ENCODE data around the gene MYNN.
A peak's percentile ranks its signal among the peaks of the same experiment; 100 is the strongest.
"Not testable (repeated sequence)": the region's sequence is repeated elsewhere in the genome, so short reads cannot be mapped to it uniquely, and the experiment has no call there.

The MYNN gene

DNA sequence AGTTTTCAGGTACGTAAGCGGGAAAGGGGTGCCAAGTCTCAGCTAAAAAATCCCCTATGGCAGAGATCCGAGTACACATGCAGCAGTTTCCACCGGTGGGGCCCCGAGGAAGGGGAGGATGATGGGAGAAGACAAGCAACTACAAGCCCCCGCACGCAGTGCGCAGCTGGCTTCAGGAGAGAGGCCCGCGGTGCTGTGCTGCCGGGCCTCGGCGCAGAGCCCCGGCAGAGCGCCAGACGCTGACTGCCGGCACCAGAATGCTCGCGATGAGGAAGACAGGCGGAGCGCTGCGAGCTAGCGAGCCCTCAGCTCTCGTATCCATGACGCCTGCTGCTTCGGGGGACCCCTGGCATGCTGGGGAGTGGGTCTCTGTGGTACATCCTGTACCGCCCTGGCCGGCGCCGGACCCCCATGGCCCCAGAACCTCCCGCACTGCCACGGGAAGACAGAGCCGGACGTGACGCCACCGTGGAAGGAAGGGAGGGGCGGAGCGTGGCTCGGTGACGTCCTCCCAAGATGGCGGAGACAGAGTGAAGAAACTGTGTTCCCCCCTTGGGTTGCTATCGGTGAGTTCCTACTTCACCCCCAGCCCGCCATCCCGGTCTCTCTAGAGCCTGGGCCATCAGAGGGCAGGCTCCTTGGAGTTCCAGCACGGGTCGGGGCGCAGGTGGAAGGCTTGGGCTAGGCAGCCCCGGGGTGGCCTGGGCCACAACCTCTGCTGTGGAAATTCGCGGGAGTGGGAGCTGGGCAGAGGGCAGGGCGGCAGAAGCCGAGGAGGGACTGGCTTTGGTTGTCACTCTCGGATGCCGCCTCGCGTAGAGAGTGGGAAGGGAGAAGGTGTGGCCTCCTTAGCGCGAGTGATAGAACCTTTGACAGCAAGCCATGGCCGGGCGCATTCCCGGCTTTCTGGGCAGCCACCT is at the start of gene MYNN:
Gene MYNN, plus strand, starts transcription at position 500 of the 920 bp plus-strand sequence. CDS start 900 bp downstream, outside the sequence.
- DNase-seq (ENCODE audit: insufficient read length, low spot score) (peak; percentile 53), FAIRE-seq (peak; percentile 96)

DNA sequence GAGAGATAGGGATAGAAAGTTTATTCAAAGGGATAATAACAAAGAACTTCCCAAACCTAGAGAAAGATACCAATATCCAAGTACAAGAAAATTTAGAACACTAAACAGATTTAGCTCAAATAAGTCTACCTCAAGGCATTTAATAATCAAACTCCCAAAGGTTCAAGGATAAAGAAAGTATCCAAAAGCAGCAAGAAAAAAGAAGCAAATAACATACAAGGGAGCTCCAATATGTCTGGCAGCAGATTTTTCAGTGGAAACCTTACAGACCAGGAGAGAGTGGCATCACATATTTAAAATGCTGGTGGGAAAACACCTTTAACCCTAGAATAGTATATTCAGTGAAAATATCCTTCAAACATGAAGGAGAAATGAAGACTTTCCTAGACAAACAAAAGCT is 41.3 kb upstream of the MYNN start:
- DNase-seq (ENCODE audit: insufficient read length, low spot score); FAIRE-seq: not testable (repeated sequence)

More for the DNA sequence above, at the start of gene MYNN:
- peak; percentile 95 for TF ChIP-seq POLR2A (IDR thresholded peaks at IDR 0.05; ENCODE audit: low read depth, low read length)

DNA sequence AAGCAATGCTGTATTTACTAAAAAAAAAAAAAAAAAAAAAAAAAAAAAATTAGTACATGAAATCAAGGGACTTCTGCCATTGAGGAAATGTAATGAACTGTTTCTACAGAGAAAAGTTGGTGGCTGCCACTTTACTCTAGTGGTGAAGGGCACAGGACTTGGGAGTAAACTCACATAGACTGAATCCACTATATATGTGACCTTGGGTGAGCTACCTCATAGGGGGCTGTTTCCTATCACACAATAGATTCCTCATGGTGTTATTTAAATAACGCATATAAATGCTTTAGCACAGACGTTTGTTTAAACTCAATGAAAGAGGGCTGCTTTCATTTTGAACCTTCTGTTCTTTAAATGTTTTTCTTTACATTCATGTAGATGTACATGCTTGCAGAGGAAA is 34.1 kb upstream of the MYNN start:
- TF ChIP-seq POLR2A (IDR thresholded peaks at IDR 0.05; ENCODE audit: low read depth, low read length), result no peak
- DNase-seq (ENCODE audit: insufficient read length, low spot score) (no peak), FAIRE-seq (no peak)

DNA sequence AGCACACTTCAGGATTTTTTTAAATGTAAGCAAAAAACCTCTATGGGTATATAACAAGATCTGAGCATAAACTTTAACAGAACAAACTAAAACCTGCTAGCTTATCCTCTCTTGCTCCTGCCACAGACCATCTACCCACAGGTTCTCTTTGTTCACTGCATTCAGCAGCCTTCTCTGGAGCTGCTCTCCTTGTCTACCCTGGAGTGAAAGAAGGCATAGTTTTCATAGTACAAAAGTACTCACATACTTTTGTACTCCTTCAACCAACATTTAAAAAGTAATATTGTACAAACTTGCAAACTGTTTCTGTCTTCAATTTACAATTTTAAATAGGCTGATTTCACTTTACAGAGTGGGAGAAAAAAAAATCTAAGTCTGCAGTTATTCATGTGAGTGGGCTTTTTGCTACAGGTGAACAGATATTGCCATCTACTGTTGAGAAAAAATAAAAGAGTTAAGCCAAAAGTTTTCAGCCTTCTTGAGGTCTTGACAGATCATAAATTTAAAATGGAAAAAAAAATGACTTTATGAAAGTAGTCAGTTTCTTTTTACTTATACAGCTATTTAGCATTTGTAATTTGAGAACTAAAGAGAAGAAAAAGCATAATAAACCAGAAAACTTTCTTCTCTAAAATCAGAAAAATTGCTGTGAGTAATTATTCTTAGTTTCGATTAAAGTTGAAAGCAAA is 28.7 kb upstream of the MYNN start:
- FAIRE-seq (peak; percentile 6), DNase-seq (ENCODE audit: insufficient read length, low spot score) (no peak)
- TF ChIP-seq POLR2A (IDR thresholded peaks at IDR 0.05; ENCODE audit: low read depth, low read length), result no peak

DNA sequence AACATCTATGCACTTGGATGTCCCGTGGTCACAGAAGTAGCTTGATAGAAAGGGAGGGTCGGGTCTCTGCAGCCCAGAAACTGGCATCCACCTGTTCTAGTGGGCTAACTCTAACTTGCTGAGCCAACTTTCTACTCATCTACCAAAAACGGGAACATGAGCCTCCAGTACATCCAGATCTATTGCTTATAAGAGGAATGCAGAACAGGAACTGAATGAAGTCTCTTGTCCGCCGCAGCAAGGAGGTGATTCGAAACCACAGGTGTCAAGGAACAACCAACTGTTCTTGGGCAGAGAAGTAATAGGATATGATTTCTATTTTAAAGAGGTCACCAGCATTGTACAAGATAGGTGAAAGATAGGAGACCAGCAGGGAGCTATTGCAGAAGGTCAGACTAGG is 26.3 kb upstream of the MYNN start:
- no peak for DNase-seq (ENCODE audit: insufficient read length, low spot score)
- no peak for FAIRE-seq
- TF ChIP-seq POLR2A (IDR thresholded peaks at IDR 0.05; ENCODE audit: low read depth, low read length), result no peak

DNA sequence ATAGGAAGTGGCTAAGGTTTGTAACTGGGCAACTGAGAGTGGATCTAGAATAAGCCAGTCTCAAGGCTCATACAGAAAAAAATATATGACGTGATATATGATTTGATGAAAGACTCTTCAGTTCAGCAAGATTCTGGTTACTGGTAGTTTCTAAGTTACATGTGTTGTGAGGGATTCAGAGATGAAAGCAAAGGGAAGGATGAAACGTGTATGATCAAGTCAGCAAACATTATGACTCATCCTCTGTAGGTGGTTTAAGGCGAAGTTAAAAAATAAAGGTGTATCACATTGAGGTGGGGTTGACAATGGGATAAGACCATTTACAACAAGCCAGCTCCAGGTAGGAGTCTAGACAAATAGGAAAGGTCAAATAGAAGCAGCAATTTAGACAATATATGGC is 24.5 kb upstream of the MYNN start:
- FAIRE-seq (no peak), DNase-seq (ENCODE audit: insufficient read length, low spot score) (no peak)
- no peak for TF ChIP-seq POLR2A (IDR thresholded peaks at IDR 0.05; ENCODE audit: low read depth, low read length)

DNA sequence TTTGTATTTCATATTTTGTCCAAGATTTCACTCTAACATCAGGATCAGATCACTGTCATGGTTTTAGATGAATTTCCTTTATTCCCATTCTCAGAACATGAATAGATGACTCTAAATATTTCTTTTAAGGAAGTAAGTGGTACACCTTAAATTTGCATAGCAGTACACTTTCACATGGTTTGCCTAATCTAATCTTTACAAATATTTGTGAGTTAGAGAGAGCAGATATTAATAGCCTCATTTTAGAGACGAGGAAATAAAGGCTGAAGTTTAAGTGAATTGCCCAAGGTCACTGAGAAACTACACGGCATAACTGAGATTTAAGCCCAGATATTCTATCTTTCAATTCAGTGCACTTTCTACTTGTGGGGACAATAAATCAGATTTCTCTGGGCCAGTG is 22.5 kb upstream of the MYNN start:
- no peak for TF ChIP-seq POLR2A (IDR thresholded peaks at IDR 0.05; ENCODE audit: low read depth, low read length)
- DNase-seq (ENCODE audit: insufficient read length, low spot score) (no peak), FAIRE-seq (no peak)

DNA sequence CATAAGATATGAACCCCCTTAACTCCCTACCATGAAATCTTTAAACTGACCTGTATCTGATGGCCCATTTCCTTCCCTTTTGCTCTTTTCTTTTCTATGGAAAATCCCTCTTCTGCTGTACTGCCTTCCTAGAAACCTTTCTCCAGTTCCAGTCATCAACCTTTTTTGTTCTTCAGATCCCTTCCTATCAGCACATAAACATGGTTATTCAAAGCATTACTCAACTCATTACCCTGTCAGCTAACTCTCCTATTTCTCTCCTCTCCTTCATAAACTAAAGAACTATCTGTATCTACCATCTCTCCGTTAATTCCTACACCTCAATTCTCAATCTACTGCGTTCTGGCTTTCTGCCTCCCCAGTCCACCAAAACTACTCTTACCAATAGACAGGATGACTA is 21.3 kb upstream of the MYNN start:
- DNase-seq (ENCODE audit: insufficient read length, low spot score) (no peak), FAIRE-seq (no peak)
- TF ChIP-seq POLR2A (IDR thresholded peaks at IDR 0.05; ENCODE audit: low read depth, low read length), result no peak

DNA sequence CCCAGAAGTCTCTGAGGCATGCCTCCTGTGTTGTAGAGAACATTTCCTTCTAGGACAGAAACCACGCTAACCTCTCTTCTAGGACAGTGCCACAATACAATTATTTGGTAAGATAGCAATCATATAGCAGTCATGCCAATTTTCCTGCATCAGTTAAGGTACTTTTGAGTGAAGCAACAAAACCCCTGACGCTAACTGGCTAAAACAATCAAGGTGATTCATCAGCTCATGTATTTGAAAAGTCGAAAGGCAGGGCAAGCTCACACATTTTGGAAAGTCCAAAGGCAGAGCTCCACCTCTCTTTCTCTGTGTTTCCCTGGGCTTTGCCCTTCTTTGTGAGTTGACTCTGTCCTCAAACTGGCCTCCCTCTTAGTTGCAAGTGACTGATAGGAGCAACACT is 18.5 kb upstream of the MYNN start:
- TF ChIP-seq POLR2A (IDR thresholded peaks at IDR 0.05; ENCODE audit: low read depth, low read length), result no peak
- DNase-seq (ENCODE audit: insufficient read length, low spot score), result no peak
- FAIRE-seq, result no peak

DNA sequence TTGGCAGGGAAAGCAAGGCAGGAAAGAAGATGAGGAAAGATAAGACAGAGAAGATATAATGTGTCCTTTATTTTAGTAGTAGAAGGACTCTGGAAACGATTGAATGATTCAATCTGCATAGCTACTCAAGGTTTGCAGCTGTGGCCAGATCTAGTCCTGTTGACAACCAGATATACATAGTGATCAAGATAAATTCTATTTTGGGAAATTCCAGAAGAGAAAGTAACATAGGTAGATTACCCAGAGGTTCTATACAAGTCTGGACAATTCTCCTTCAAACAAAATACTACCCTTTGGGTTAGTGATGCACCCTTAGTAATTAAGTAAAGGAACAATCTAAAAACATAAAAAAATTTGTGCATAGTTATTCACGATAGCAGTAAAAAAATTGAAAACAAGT is 17.7 kb upstream of the MYNN start:
- no peak for DNase-seq (ENCODE audit: insufficient read length, low spot score)
- no peak for TF ChIP-seq POLR2A (IDR thresholded peaks at IDR 0.05; ENCODE audit: low read depth, low read length)
- no peak for FAIRE-seq

DNA sequence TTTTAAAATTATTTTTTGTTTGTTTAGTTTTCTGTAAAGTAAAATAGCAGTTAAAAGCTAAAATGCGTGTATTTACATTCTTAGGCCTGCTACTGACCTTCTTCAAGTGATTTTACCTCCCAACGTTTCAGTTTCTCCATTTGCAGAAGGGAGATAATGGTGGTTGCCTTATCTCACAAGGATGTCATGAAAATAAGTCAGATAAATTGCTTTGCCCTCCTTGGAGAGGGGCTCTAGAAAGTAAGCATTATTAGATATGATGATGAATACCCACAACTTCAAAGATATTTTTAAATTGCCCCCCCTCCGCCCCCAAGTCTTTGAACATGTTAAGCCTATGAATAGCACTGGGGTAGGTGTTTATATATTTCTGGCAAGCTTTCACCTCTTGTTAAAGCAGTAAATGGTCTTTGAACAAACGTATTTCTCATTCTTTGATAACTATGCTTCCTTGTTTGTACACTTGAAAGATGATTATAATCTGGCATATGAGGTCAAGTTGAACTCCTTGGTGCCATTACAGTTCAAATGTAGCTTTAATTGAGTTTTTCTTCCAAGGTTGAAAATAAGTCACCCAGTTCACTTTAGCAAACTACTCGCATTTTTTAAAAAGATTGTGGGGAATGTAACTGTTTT is 14.7 kb upstream of the MYNN start:
- FAIRE-seq (no peak), DNase-seq (ENCODE audit: insufficient read length, low spot score) (no peak)
- TF ChIP-seq POLR2A (IDR thresholded peaks at IDR 0.05; ENCODE audit: low read depth, low read length), result no peak

DNA sequence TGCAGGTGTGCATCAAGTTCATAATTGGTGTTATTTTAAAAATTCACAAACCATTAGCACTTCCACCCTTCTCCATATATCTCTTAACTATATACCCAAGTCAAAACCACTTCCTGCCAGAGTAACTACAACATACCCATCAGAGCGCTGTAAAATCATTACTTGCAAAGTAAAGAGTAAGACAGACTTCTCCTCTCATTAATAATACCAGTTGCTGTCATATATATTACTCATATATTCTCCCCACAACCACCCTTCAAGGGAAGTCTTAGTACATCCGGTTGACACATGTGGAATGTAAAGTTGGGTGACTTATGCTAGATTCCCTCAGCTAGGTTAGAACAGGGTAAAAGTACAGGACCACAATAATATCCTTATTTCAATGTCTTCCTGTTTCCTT is 13.9 kb upstream of the MYNN start:
- FAIRE-seq (peak; percentile 64), DNase-seq (ENCODE audit: insufficient read length, low spot score) (peak; percentile 10)
- TF ChIP-seq POLR2A (IDR thresholded peaks at IDR 0.05; ENCODE audit: low read depth, low read length), result no peak

DNA sequence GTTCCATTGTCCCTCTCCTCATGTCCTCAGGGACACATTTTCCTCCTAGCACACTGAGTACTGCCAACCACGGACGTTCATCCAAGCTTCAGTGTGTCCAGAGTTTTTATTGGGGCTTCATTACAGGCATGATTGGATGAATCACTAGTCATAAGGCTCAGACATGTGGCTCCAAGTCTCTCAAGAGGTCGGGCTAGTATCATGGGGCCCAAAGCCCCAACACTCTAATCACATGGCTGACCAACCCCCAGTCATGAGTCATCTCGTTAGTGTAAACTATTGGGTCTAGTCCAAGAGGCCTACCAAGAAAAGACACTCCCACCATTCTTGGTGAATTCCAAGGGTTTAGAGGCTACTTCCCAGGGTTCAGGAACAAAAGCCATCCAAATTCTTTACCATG is 12.7 kb upstream of the MYNN start:
- no peak for DNase-seq (ENCODE audit: insufficient read length, low spot score)
- FAIRE-seq, result no peak
- no peak for TF ChIP-seq POLR2A (IDR thresholded peaks at IDR 0.05; ENCODE audit: low read depth, low read length)

DNA sequence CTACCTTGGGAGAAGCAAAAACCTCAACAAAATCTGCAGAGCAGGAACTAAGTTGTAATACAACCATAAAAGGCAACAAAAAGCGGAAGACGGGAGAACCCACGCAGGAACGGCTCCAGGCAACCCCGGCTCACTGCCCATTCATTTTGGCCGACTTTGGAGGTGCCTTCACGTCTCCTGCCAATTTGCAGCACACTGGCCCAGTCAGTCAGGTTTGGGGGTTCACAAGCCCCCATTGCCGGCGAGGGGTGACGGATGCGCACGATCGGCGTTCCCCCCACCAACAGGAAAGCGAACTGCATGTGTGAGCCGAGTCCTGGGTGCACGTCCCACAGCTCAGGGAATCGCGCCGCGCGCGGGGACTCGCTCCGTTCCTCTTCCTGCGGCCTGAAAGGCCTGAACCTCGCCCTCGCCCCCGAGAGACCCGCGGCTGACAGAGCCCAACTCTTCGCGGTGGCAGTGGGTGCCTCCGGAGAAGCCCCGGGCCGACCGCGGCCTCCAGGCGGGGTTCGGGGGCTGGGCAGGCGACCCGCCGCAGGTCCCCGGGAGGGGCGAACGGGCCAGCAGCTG is 8.8 kb upstream of the MYNN start:
- peak; percentile 34; the same call in 1 of the 2 replicates for TF ChIP-seq POLR2A (IDR thresholded peaks at IDR 0.05; ENCODE audit: low read depth, low read length)
- FAIRE-seq (no peak), DNase-seq (ENCODE audit: insufficient read length, low spot score) (no peak)
